Natural killer cell (primary cell): ENCODE measurements around the gene CD5L. TPM values are rescaled to one million over a fixed set of nuclear protein-coding genes. Genes with fewer than 3 reads are reported as not detected.

Experiments used
- ATAC-seq, 3 donors: fragments of 150-1000 bp in 2 of 3; fragments of 200-7000 bp in 1 of 3; cut with Tn5 transposase; 1 replicate in 1 of 3; 2 replicates in 2 of 3; pipeline ENCODE4 v1.10.0; 2021; ENCODE audit warnings: mild to moderate bottlenecking in 2 of 3, moderate library complexity in 2 of 3
- DNase-seq, 2 donors: peaks; one replicate each; pipeline versions ENCODE4 v3.0.0 to v3.0.0-alpha.2; 2013 to 2021; ENCODE audit warnings: mixed read lengths in 1 of 2
- H3K27ac ChIP-seq: one replicate; pipeline ENCODE4 v1.5.1; 2013; ENCODE audit warnings: mild to moderate bottlenecking, low read length
- H3K27me3 ChIP-seq: one replicate; pipeline ENCODE4 v1.6.1; 2013; ENCODE audit warnings: low read length; ENCODE audit not compliant: control insufficient read depth, insufficient read depth
- H3K36me3 ChIP-seq: one replicate; pipeline ENCODE4 v1.6.1; 2013; ENCODE audit warnings: low read length; ENCODE audit not compliant: control insufficient read depth, insufficient read depth
- H3K4me1 ChIP-seq: one replicate; pipeline ENCODE4 v1.6.1; 2013; ENCODE audit warnings: low read length; ENCODE audit not compliant: control insufficient read depth, insufficient read depth
- H3K4me3 ChIP-seq: one replicate; pipeline ENCODE4 v1.5.1; 2013; ENCODE audit warnings: low read length
- H3K9me3 ChIP-seq: one replicate; pipeline ENCODE4 v1.6.1; 2013; ENCODE audit warnings: low read length; ENCODE audit not compliant: control insufficient read depth, insufficient read depth
- H3K27ac Mint-ChIP-seq, 2 donors: one replicate each; pipeline ENCODE4 v1.8.0; 2022; ENCODE audit warnings: mild to moderate bottlenecking in 2 of 2, mixed read lengths in 2 of 2, moderate library complexity in 1 of 2
- H3K27me3 Mint-ChIP-seq, 2 donors: one replicate each; pipeline ENCODE4 v1.8.0; 2022; ENCODE audit warnings: low read depth in 2 of 2, mixed read lengths in 2 of 2
- H3K36me3 Mint-ChIP-seq: one replicate; pipeline ENCODE4 v1.8.0; 2022; ENCODE audit warnings: mixed read lengths
- H3K4me1 Mint-ChIP-seq, 2 donors: one replicate each; pipeline ENCODE4 v1.8.0; 2022; ENCODE audit warnings: mixed read lengths in 2 of 2
- H3K4me3 Mint-ChIP-seq: one replicate; pipeline ENCODE4 v1.8.0; 2022; ENCODE audit warnings: mild to moderate bottlenecking, moderate library complexity, mixed read lengths
- H3K9me3 Mint-ChIP-seq, 2 donors: one replicate each; pipeline ENCODE4 v1.8.0; 2022; ENCODE audit warnings: mixed read lengths in 2 of 2
- CTCF ChIP-seq: fragments of 200-600 bp; IDR thresholded peaks from one replicate; pipeline ENCODE4 v1.8.0; 2022; ENCODE audit warnings: antibody characterized with exemption
- WGBS: methylation state at CpG from one replicate; pipeline ENCODE4 v1.1.7; 2013; ENCODE audit warnings: missing lambda C conversion rate; ENCODE audit not compliant: insufficient coverage; 5-methylcytosine and 5-hydroxymethylcytosine counted together
- intact Hi-C: fragments of 100-400 bp; cut with micrococcal nuclease; formaldehyde crosslinking; loops from one replicate; pipeline ENCODE4 v1.14.2; 2022
- total RNA-seq, 4 donors: library from RNA; stranded (reverse); fragments of 120-200 nt in 1 of 4; gene quantifications; one replicate each; pipeline versions ENCODE4 v1.2.3 to v1.2.4, GENCODE V29; 2013 to 2022

Gene CD5L
- total RNA-seq, 3 donors from 2014 or later (not counting 1 experiment from before 2014, with no cell fraction given): not detected

DNA sequence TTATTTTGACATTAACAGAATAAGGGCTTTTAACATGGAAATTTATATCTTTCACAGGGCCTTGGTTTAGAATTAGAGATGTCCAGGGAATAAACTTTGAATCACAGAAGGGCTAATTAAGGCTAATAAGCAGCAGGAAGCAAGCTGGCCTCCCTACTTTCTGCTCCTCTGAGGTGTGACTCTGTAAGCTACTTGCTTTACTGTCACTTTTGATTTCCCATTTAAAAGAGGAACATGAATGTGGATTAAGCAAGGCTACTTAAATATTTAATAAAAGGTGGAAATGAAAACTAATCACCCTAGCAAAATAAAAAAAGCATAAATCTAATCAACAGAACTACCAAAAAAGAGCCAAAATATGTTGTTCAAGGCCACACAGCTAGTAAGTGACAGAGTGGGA is 28.9 kb upstream of the CD5L start:
- no peaks in the 10 kb centered on the region for H3K36me3 ChIP-seq
- no peak overlapping the region for H3K4me3 ChIP-seq
- intact Hi-C loops: no loop called here
- H3K27ac ChIP-seq: no peak overlapping the region
- DNase-seq (no peak), ATAC-seq (no peak)
- no peaks in the 10 kb centered on the region for H3K27me3 ChIP-seq
- H3K27me3 Mint-ChIP-seq: peaks cover 9 to 16% of the 10 kb centered on the region in 2 donors
- no peaks in the 10 kb centered on the region for H3K9me3 Mint-ChIP-seq
- no peaks in the 10 kb centered on the region for H3K36me3 Mint-ChIP-seq
- no peak overlapping the region for H3K27ac Mint-ChIP-seq
- TF ChIP-seq CTCF: no peak
- H3K4me3 Mint-ChIP-seq: no peak overlapping the region
- no peaks in the 10 kb centered on the region for H3K4me1 ChIP-seq
- no peaks in the 10 kb centered on the region for H3K4me1 Mint-ChIP-seq
- no peaks in the 10 kb centered on the region for H3K9me3 ChIP-seq

DNA sequence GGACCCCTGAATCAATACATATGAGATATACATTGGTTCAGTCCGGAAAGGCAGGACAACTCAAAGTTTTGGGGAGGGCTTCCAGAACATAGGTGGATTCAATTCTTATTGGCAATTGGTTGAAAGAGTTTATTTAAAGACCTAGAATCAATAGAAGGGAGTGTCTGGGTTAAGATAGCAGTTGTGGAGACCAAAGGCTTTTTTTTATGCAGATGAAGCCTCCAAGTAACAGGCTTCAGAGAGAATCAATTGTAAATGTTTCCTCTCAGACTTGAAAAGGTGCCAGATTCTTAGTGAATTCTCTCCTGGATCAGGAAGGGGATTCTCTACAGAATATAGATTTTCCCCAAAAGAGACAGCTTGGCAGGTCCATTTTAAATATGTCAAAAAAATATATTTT is 27.0 kb upstream of the CD5L start:
- H3K4me1 ChIP-seq: no peaks in the 10 kb centered on the region
- peaks cover 10 to 21% of the 10 kb centered on the region in 2 donors for H3K27me3 Mint-ChIP-seq
- no peaks in the 10 kb centered on the region for H3K36me3 Mint-ChIP-seq
- H3K4me1 Mint-ChIP-seq: no peaks in the 10 kb centered on the region
- WGBS: 84% methylated on average over 1 of the region's 1 CpG
- no peak for DNase-seq
- no peak overlapping the region for H3K4me3 ChIP-seq
- H3K36me3 ChIP-seq: no peaks in the 10 kb centered on the region
- no peak for ATAC-seq
- no peaks in the 10 kb centered on the region for H3K27me3 ChIP-seq
- H3K27ac Mint-ChIP-seq: no peak overlapping the region
- no peak overlapping the region for H3K27ac ChIP-seq
- no peaks in the 10 kb centered on the region for H3K9me3 Mint-ChIP-seq
- H3K4me3 Mint-ChIP-seq: no peak overlapping the region
- no peak for TF ChIP-seq CTCF
- H3K9me3 ChIP-seq: no peaks in the 10 kb centered on the region
- intact Hi-C loops: no loop called here

DNA sequence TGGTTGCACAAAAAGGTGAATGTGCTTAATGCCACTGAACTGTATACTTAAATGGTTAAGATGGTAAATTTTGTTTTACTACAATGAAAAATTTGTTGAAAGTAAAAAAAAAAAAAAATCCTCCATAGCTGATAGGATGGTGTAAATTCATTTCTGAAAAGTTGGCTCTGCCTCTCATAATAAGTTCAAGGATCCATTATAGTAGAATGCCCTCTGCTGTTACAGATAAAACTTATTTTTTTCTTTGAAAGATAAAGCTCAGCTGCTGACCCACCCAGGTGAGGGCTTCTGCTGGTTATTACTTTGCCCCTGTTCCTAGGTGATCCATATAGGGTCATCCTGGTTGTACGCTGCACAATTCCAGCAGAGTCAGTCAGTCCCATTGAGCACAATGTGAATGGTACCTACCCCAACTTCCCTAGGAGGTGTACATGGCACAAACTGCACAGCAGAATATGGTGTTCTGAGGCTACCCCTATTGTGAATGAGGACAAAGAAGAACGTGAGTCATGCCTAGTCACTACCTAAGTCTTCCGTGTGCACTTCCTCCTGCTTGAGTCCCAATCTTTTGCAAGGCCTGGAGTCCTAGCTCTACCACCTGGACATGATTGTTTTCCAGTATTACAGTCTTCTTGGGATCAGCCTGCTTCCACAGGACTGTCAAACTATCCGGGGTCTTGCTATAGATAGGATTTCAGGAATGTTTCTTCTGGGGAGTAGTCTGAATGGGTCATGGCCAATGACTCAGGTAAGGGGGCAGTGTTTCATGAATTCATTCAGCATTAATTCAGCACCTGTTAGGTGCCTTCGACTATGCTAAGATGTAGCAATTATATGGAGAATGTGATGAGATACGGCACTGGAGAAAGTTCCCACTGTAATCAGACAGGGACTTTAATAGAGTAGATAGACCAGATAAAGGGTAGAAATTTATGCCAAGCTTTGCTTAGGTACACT is 20.8 kb upstream of the CD5L start:
- intact Hi-C loops: no loop called here
- Histone ChIP-seq H3K36me3 (no peaks in the 10 kb centered on the region), H3K4me3 (no peak overlapping the region), H3K27ac (no peak overlapping the region), H3K9me3 (no peaks in the 10 kb centered on the region), H3K27me3 (no peaks in the 10 kb centered on the region), H3K4me1 (no peaks in the 10 kb centered on the region)
- Mint-ChIP-seq H3K27me3 (peaks cover 4 to 9% of the 10 kb centered on the region in 2 donors), H3K27ac (no peak overlapping the region), H3K9me3 (no peaks in the 10 kb centered on the region), H3K4me3 (no peak overlapping the region), H3K4me1 (no peaks in the 10 kb centered on the region), H3K36me3 (no peaks in the 10 kb centered on the region)
- TF ChIP-seq CTCF: no peak
- ATAC-seq (no peak), DNase-seq (no peak)
- WGBS: 74% methylated on average over 6 of the region's 6 CpGs

GRCh38 chr1:157856538-157856937 is 14.9 kb upstream of the CD5L start:
- Mint-ChIP-seq H3K9me3 (no peaks in the 10 kb centered on the region), H3K36me3 (no peaks in the 10 kb centered on the region), H3K4me3 (no peak overlapping the region), H3K4me1 (no peaks in the 10 kb centered on the region), H3K27me3 (no peaks in the 10 kb centered on the region), H3K27ac (no peak overlapping the region)
- Histone ChIP-seq H3K27ac (no peak overlapping the region), H3K9me3 (no peaks in the 10 kb centered on the region), H3K36me3 (no peaks in the 10 kb centered on the region), H3K4me1 (no peaks in the 10 kb centered on the region), H3K27me3 (no peaks in the 10 kb centered on the region), H3K4me3 (no peak overlapping the region)
- ATAC-seq (no peak), DNase-seq (no peak)
- intact Hi-C loops: no loop called here
- no peak for TF ChIP-seq CTCF
- WGBS: 89% methylated on average over 2 of the region's 2 CpGs
